ENCODE results near the gene ZNF778.

ZNF778 gene

DNA sequence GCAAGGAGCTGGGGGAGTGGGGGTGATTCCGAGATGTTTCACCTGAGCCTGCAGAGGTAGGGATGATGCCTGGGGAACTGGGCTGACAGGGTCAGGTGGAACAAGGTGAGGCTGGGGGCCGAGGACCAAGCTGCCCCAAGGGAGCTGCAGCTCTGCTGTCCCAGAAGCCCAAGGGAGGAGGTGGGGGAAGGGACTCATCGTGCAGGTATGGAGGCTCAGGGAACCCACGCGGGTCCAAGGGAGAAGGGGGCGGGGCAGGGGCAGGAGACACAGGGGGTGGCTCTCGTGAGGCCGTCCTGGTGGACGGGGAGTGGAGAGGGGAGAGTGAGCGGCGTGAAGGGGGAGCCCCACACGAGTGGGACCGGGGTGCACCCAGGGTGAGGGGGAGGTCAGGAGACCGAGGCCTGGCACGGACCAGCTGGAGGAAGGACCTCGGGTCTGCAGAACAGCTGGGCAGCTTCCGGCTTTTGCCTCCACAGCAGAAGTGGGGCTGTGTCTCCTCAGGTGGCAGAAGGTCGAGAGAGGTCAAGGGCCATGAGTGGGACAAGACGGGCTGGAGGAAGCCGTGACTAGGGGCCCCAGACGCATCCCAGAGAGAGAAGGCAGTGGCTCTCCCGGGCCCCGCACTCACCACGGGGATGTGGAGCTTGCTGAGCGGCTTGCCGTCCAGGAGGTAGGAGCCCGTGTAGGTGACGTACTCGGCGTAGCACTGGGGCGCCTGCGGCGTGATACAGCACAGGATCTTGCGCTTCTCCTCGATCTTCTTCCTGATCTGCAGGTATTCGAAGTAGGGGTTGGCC is 61.1 kb downstream of the ZNF778 start:
- DNase-seq, result no peak

DNA sequence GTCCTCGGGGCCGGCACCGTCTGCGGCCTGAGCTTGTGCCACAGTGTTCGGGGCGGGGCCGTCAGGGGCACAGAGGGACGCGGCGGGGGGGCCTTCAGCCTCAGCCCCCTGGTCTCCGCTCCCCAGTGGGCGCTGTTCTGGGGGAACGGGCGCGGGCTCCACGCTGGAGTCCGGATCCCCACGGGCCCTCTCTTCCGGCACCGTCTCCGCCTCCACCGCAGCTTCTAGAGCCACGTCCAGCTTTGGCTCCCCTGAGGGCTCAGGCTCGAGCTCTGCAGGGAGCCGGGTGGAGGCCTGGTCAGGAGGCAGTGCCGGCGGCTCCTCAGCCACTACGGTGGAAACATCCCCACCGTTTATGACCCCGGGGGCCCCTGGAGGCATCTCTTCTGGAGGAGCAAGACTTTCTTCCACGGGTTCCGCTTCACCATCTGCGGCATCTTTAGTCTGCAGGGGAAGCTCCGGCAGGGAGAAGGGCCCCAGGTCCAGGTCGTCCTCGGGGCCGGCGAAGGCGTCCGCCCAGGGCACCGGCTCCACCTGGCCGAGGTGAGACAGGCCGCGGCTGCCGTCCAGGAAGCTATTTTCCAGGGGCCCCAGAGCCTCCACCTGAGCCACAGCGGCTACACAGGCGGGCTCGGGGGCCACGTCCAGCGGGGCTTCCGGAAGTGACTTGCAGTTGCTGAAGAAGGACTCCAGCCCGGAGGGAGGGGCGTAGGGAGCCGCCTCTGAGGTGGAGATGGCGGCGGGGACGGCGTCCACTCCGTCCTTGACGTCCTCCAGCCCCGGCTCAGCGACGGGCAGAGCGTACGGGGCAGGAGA is 62.4 kb downstream of the ZNF778 start:
- DNase-seq, result no peak

DNA sequence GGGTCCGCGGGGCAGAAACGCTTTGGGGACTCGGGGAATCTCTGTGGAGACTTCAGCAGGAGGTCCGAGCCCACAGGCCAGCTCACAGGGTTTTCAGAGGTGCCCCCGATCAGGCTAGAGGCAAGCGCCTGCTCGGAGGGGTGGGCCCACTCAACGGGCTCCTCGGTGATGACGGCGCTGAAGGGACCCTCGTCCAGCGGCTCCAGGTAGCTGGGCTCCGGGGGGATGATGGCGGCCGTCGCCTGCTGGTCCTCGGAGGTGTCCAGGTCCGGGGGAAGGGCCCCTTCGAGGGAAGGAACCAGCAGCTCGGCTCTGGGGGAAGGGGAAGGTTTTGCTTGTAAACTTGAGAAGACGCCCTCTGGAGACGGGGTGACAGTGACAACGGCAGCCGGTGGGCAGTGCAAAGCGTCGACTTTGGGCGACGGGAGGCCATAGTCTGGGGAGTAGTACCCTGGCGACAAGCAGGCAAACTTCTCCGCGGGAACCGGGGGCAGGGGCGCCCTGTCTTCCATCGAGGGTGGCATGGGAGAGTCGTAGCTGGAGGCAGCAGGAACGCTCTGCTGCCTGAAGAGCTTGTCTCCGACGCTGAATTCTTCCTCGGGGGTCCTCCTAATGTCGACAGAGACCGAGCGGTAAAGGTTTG is 63.2 kb downstream of the ZNF778 start:
- DNase-seq, result no peak

DNA sequence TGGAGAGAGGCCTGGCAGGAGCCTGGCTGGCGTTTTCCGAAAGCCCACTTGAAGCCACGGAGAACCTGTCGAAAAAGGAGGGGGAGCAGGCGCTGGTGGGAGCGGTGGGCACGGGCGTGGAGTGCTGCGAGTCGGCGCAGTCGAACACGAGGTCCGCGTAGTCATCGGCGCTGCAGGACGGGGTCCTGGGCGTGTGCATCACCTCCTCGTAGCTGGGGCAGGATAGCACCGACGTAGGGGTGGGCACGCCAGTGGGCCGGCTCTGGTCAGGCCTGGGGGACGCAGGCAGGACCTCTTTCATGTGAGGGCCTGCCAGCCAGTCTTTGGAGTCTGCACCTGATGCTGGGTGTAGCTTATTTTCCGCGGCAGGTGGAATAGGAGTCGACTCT is 63.7 kb downstream of the ZNF778 start:
- no peak for DNase-seq

DNA sequence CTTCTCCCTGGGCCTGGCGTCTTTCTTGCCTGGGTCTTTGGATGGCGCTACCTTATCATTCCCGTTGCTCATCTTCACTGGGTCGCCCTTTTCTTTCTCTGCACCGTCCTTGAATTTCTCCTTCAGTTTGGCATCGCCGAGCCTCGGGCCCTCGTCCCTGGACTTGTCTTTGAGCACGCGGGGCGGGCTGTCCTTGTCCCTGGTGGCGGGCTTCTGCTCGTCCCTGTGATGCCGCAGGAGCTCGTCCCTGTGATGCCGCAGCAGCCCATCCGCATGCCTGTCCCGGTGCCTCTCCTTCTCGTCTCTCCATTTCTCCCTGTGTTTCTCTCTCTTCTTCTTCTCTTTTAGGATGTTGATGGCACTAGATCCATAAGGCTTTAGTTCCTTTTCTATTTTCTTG is 64.3 kb downstream of the ZNF778 start:
- no peak for DNase-seq

DNA sequence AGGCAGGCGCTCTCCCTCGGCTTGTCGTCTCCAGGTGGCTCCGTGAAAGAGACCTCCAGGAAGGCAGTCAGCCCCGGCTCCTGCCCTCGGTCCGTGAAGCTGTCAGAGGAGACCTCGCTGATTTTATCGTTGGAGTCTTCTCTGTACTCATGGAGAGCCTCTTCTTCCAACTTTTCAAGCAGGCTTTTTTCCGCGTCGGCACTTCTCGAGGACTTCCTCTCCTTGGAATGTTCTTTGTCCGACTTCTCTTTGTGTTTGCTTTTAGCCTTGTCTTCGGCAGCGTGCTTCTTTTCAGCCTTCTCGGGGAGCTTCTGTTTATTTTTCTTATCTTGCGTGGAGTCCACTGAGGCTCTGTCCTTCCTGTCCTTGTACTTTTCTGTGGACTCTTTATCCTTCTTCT is 65.0 kb downstream of the ZNF778 start:
- no peak for DNase-seq

DNA sequence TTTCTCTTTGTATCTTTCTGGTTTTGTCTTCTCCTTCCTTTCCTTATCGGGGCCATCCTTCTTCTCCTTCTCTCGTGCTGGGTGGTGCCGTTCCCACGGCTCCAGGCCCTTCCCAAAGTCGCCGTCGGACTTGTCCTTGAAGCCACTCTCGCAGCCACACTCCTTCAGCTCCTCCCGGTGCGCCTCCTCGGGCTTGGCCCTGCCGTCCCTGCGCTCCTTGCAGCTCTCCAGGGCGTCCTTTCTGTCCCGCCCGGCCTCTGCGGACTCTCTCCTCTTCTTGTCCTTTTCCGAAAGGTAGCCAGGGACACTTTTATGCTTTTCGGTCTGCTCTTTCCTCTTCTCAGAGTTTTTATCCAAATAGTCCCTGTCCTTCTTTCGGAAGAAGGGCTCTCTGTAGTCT is 65.9 kb downstream of the ZNF778 start:
- no peak for DNase-seq

DNA sequence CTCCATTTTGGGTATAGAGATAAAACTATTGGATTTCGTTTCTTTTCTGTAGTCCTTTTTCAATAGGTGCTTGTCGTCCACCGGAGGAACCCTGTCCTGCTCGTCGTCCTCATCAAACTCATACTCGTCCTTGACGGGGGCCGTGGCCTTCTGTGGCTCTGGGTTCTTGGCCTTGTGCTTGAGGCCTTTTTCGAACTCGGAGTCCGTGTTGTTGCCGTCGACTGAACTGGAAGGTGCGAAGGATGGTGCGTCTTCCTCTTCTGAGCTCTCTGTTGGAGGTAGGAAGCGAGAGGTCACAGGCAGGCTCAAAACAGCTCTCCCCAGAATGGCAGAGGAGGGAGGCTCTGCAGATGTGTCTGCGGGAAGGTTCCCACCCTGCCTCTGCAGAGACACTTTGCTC is 67.9 kb downstream of the ZNF778 start:
- no peak for DNase-seq

DNA sequence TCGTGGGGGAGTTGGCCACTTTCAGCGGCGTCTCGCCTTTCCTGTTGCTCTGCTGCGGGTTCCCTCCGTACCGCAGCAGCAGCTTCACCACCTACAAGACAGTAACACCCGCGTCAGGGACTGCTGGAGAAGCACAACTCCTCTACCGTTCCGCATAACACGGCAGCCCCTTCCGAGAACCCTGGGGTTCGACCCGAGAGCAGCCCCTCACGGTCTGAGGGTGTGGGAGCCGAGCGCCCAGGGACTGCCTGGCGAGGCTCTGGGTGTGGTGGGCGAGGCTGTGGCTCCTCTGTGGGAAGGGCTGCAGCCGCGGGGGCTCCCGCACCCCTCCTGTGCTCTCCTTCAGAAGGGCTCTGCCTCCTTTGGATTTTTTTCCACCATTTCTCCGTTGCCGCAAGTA is 68.6 kb downstream of the ZNF778 start:
- no peak for DNase-seq
